ENCODE data around the gene ZMIZ1.

DNA sequence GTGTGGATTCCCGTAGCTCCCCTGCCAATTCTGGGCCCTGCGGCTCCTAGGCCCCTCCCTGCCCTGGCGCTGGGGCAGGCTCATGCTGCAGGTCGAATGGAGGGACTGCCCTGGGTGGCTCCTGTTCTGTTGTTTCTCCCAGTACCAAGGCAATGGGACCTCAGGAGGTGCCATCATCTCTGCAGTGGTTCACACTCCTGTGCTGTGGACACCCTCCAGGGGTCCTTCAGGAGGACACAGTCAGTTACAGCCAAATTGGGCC, 138.3 kb downstream of the ZMIZ1 start:
- TF ChIP-seq, protein P1, sequence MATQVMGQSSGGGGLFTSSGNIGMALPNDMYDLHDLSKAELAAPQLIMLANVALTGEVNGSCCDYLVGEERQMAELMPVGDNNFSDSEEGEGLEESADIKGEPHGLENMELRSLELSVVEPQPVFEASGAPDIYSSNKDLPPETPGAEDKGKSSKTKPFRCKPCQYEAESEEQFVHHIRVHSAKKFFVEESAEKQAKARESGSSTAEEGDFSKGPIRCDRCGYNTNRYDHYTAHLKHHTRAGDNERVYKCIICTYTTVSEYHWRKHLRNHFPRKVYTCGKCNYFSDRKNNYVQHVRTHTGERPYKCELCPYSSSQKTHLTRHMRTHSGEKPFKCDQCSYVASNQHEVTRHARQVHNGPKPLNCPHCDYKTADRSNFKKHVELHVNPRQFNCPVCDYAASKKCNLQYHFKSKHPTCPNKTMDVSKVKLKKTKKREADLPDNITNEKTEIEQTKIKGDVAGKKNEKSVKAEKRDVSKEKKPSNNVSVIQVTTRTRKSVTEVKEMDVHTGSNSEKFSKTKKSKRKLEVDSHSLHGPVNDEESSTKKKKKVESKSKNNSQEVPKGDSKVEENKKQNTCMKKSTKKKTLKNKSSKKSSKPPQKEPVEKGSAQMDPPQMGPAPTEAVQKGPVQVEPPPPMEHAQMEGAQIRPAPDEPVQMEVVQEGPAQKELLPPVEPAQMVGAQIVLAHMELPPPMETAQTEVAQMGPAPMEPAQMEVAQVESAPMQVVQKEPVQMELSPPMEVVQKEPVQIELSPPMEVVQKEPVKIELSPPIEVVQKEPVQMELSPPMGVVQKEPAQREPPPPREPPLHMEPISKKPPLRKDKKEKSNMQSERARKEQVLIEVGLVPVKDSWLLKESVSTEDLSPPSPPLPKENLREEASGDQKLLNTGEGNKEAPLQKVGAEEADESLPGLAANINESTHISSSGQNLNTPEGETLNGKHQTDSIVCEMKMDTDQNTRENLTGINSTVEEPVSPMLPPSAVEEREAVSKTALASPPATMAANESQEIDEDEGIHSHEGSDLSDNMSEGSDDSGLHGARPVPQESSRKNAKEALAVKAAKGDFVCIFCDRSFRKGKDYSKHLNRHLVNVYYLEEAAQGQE (IDR thresholded peaks at IDR 0.05; ENCODE audit: borderline replicate concordance): no peak
- TF ChIP-seq CTCF (IDR thresholded peaks at IDR 0.05; ENCODE audit: poor library complexity, severe bottlenecking) (no peak), RAD21 (conservative IDR thresholded peaks at IDR 0.05) (no peak)
